ENCODE measurements around the gene MBL2. TPM values are rescaled to one million over a fixed set of nuclear protein-coding genes. Genes with fewer than 3 reads are reported as not detected.

The MBL2 gene
- polyA plus RNA-seq, 1 donor from 2014 or later, result not detected

DNA sequence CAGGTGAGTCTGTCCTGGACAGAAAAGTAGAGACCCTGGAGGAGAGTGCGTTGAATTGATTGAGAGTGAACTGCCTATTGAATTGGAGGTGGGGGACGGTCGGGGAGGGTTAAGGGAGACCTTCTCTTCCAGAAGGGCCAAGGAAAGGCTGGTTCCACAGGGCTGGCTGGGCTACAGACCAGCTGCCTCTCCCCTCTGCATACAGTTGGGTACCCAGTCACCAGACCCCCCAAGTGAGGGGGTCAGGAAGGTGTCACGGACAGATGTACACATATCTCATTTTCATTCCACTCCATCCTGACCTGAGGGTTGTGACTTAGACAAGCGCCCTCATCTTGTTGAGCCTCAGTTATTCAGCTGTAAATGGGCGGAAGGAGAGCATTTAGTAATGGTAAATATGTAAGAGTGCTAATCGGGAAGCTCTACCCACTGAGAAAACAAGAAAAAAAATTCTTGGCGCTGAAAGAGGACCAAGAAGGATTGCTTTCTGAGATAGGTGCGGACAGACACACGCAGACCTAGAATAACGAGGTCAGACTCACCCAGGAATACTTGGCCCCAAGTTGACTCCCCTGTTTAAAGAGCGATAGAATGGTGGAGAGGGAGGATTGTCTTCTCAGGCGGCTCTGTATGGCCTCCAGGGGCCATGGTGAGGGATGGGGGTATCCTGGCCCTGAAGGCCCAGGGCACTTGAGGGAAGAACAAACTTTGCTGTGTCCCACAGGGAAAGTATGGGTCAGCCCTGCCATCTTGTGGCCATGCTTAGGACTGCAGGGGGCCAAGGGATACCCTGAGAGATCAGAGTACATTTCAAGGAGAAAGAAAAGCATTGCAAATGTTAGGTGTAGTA lies 7.2 kb upstream of the MBL2 start:
- Mint-ChIP-seq H3K27me3 (peaks cover 2% of the 10 kb centered on the region), H3K9me3 (peaks cover 0 to 3% (median 0%) of the 10 kb centered on the region in 3 donors), H3K4me1 (no peaks in the 10 kb centered on the region), H3K4me3 (no peak overlapping the region), H3K36me3 (peaks cover 2% of the 10 kb centered on the region), H3K27ac (no peak overlapping the region)

DNA sequence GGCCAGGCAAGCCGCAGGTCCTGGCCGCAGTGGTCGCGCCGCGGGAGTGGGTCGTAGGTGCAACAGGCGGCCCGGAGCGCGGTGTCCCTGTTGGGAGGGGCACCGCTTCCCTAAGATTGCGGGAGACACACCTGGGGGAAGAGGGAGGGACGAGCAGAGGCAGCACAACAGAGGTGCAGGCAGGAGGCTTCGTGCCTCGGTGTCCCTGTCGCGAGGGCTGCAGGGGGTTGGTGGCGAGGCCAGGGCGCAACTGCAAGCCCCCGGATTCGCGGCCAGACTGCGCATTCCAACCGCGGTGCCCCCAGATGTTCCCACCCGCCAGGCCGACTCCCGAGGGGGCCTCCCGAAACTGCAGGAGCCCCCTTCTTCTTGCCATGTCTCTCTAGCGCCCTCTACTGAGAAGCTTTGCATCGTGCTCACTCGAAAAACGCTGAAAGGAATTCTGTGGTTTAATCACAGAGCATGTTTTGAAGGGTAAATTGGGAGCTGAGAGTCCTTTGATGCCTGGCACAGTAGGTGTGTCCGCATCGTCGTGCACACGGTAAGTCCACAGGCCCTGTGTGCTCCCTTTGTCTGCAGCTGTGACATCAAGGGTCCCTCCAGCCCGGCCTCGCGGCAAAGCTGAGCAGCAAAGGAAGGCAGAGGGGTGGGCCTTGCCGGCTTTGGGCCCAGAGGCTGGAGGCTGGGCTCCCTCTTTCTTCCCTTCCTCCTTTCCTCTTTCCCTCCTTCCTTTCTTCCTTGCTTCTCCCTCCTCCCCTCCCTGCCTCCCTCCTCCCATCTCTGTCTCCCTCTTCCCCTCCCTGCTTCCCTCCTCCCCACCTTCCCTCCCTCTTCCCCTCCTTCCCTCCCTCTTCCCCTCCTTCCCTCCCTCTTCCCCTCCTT lies 6.2 kb upstream of the MBL2 start:
- Mint-ChIP-seq H3K9me3 (peaks cover 0 to 3% (median 0%) of the 10 kb centered on the region in 3 donors), H3K4me3 (no peak overlapping the region)

GRCh38 chr10:52777414-52777813 lies 4.8 kb upstream of the MBL2 start:
- H3K4me3 Mint-ChIP-seq, result no peak overlapping the region
- H3K27me3 Mint-ChIP-seq, result peaks cover 2% of the 10 kb centered on the region
- H3K4me1 Mint-ChIP-seq, result no peaks in the 10 kb centered on the region
- H3K36me3 Mint-ChIP-seq, result peaks cover 2% of the 10 kb centered on the region
- no peak overlapping the region for H3K27ac Mint-ChIP-seq
- H3K9me3 Mint-ChIP-seq, result no peaks in the 10 kb centered on the region

More for the DNA sequence above, 6.2 kb upstream of the MBL2 start:
- H3K36me3 Mint-ChIP-seq, result peaks cover 2% of the 10 kb centered on the region
- no peak overlapping the region for H3K27ac Mint-ChIP-seq
- peaks cover 2% of the 10 kb centered on the region for H3K27me3 Mint-ChIP-seq
- no peaks in the 10 kb centered on the region for H3K4me1 Mint-ChIP-seq

DNA sequence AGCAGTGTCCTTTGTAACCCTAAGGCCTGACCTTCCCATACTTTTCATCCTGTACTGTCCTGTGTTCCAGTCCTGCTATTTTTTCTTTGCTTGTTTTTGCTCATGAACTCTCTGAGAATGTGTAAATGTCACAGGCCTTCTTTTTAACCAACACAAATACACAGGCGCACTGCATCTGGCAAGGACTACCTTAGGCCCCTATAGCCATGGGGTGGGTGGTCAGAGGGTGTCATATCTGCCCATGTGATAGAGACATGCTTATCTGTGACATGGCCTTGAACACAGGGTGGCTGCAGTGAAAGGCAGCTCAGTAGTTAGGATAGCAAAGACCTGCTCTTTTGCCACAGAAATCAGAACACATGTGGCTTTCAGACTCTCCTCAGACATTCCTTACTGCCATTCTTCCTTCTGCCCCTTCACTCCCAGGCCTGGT lies 3.9 kb upstream of the MBL2 start:
- Mint-ChIP-seq H3K4me3 (no peak overlapping the region), H3K27ac (no peak overlapping the region), H3K4me1 (no peaks in the 10 kb centered on the region), H3K27me3 (peaks cover 2% of the 10 kb centered on the region), H3K36me3 (peaks cover 2% of the 10 kb centered on the region), H3K9me3 (no peaks in the 10 kb centered on the region)

DNA sequence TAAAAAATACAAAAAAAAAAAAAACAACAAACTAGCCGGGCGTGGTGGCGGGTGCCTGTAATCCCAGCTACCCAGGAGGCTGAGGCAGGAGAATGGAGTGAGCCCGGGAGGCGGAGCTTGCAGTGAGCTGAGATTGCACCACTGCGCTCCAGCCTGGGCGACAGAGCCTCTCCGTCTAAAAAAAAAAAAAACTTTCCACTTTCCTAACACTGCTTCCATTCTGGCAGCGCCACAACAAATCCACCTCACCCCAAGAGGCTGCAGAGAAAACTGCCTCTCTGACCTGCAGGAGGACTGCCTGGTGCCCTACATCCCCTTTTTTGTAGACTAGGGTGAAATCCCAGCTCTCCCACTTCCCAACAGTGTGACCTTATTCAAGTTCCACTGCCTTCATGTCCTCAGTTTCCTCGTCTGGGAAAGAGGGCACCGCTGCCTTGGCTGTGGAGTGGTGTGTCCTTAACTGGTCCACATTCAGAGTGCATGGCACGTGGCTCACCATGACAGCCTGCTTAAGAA lies 2.6 kb upstream of the MBL2 start:
- Mint-ChIP-seq H3K4me1 (no peaks in the 10 kb centered on the region), H3K27me3 (peaks cover 2% of the 10 kb centered on the region), H3K4me3 (no peak overlapping the region), H3K36me3 (peaks cover 2% of the 10 kb centered on the region), H3K27ac (no peak overlapping the region), H3K9me3 (no peaks in the 10 kb centered on the region)

- Mint-ChIP-seq H3K27me3 (peaks cover 2% of the 10 kb centered on the region), H3K9me3 (no peaks in the 10 kb centered on the region), H3K36me3 (peaks cover 2% of the 10 kb centered on the region), H3K4me1 (no peaks in the 10 kb centered on the region), H3K4me3 (no peak overlapping the region), H3K27ac (no peak overlapping the region)
Observed at GRCh38 chr10:52774600-52775106, 2.1 kb upstream of the MBL2 start.

- Mint-ChIP-seq H3K36me3 (peaks cover 2% of the 10 kb centered on the region), H3K27me3 (peaks cover 2% of the 10 kb centered on the region), H3K27ac (no peak overlapping the region), H3K9me3 (no peaks in the 10 kb centered on the region), H3K4me1 (no peaks in the 10 kb centered on the region), H3K4me3 (no peak overlapping the region)
Observed at GRCh38 chr10:52774182-52774581, 1.6 kb upstream of the MBL2 start.

GRCh38 chr10:52771534-52772445 lies 794 bp downstream of the MBL2 start:
- no peak overlapping the region for H3K4me3 Mint-ChIP-seq
- peaks cover 2% of the 10 kb centered on the region for H3K36me3 Mint-ChIP-seq
- H3K9me3 Mint-ChIP-seq, result no peaks in the 10 kb centered on the region
- H3K27me3 Mint-ChIP-seq, result peaks cover 2% of the 10 kb centered on the region
- no peak overlapping the region for H3K27ac Mint-ChIP-seq
- no peaks in the 10 kb centered on the region for H3K4me1 Mint-ChIP-seq

- H3K36me3 Mint-ChIP-seq, result peaks cover 2% of the 10 kb centered on the region
- peaks cover 2% of the 10 kb centered on the region for H3K27me3 Mint-ChIP-seq
- no peak overlapping the region for H3K4me3 Mint-ChIP-seq
- H3K9me3 Mint-ChIP-seq, result no peaks in the 10 kb centered on the region
- no peaks in the 10 kb centered on the region for H3K4me1 Mint-ChIP-seq
- H3K27ac Mint-ChIP-seq, result no peak overlapping the region
Observed at GRCh38 chr10:52770904-52771303, 1.7 kb downstream of the MBL2 start.

GRCh38 chr10:52769966-52770365 lies 2.6 kb downstream of the MBL2 start:
- Mint-ChIP-seq H3K9me3 (no peaks in the 10 kb centered on the region), H3K27me3 (no peaks in the 10 kb centered on the region), H3K27ac (no peak overlapping the region), H3K4me3 (no peak overlapping the region), H3K4me1 (no peaks in the 10 kb centered on the region), H3K36me3 (no peaks in the 10 kb centered on the region)

DNA sequence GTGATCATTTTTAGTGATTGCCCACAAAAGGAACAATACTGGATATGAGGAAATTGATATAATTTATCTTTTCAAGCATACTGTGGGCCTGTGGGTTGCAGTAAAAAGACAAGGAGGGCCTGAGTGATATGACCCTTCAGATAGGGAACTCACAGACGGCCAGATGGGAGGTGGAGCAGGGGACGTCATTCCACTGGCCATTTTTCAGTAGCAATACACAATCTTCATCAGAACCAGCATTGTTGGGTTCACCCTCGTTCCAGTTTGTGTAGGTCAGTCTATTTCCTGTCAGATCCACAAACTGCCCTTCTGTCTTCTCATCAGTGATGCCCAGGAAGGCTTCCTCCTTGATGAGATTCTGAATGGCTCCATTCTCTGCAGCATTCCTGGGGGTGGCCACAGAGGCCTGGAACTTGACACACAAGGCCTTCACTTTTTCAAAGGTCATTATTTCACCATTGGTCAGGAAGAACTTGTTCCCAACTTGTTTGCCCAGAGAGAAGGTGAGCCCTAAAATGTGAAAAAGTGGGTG lies 4.5 kb downstream of the MBL2 start:
- Mint-ChIP-seq H3K36me3 (no peaks in the 10 kb centered on the region), H3K27me3 (no peaks in the 10 kb centered on the region), H3K27ac (no peak overlapping the region), H3K4me1 (no peaks in the 10 kb centered on the region), H3K4me3 (no peak overlapping the region), H3K9me3 (no peaks in the 10 kb centered on the region)

DNA sequence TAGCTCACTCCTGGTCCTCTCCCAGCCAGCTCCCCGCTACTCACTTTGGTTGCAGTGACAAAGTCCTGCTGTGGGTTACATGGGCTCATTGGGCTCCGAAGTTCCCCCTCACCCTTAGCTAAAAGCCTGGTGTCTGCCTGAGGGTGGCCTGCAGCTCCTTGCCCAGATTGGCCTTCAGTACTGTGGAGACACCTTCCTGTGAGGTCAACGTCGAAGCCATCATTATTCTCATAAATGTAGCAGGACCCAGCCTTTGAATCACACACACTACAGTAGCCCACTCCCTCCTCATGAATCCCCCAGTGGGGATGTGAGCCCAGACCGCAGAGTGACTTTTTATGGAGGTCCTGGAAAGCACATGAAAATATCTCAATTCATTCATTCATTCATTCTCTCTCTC lies 10.5 kb downstream of the MBL2 start:
- Mint-ChIP-seq H3K36me3 (no peaks in the 10 kb centered on the region), H3K27ac (no peak overlapping the region), H3K27me3 (no peaks in the 10 kb centered on the region), H3K4me1 (no peaks in the 10 kb centered on the region), H3K9me3 (no peaks in the 10 kb centered on the region), H3K4me3 (no peak overlapping the region)

- Mint-ChIP-seq H3K27me3 (no peaks in the 10 kb centered on the region), H3K27ac (no peak overlapping the region), H3K9me3 (no peaks in the 10 kb centered on the region), H3K4me1 (peaks cover 0 to 2% (median 0%) of the 10 kb centered on the region in 3 donors), H3K36me3 (no peaks in the 10 kb centered on the region), H3K4me3 (no peak overlapping the region)
Observed at GRCh38 chr10:52759154-52759553, 13.4 kb downstream of the MBL2 start.

DNA sequence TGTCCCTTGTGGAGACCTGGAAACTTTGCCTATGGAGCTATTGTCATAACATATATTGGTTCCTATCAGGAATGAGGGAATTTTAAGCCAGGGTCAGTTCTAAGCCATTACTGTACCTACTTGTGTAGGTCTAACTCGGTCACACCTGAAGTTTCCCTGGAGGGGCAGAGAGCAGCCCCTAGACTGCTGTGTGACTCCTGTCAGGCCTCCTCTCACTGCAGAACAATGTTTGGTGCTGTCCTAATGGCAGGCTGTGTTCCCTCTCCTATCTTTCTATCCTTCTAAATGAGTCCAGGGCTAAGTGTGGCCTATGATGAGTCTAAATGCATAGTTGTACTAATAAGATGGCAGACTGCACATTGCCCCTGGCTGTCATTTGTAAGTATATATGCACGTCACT lies 14.2 kb downstream of the MBL2 start:
- Mint-ChIP-seq H3K9me3 (no peaks in the 10 kb centered on the region), H3K4me3 (no peak overlapping the region), H3K27ac (no peak overlapping the region), H3K27me3 (no peaks in the 10 kb centered on the region), H3K4me1 (peaks cover 0 to 2% (median 0%) of the 10 kb centered on the region in 3 donors), H3K36me3 (no peaks in the 10 kb centered on the region)
